COR-L47 (cell line): ENCODE data around the gene PARD3B.

Source experiments
- DNase-seq: peaks from one replicate; lab custom pipeline; 2025; lab: John Stamatoyannopoulos, UW

The PARD3B gene

GRCh38 chr2:205617905-205618304, 1072.6 kb downstream of the PARD3B start:
- no peak for DNase-seq

GRCh38 chr2:205619600-205619999, 1074.3 kb downstream of the PARD3B start:
- DNase-seq: no peak

GRCh38 chr2:205627085-205627484, 1081.8 kb downstream of the PARD3B start:
- DNase-seq: no peak

GRCh38 chr2:205628422-205628821, 1083.1 kb downstream of the PARD3B start:
- no peak for DNase-seq

- DNase-seq: peak; percentile 20
Measured at GRCh38 chr2:205629091-205629776, 1084.0 kb downstream of the PARD3B start.

- DNase-seq: no peak
Measured at GRCh38 chr2:205633994-205634393, 1088.7 kb downstream of the PARD3B start.

GRCh38 chr2:205636549-205637319, 1091.5 kb downstream of the PARD3B start:
- DNase-seq: no peak

- DNase-seq: no peak
Measured at GRCh38 chr2:205637320-205637602, 1092.0 kb downstream of the PARD3B start.

- DNase-seq: no peak
Measured at GRCh38 chr2:205637779-205638503, 1092.7 kb downstream of the PARD3B start.

- no peak for DNase-seq
Measured at GRCh38 chr2:205640716-205641115, 1095.4 kb downstream of the PARD3B start.

- DNase-seq: no peak
Measured at GRCh38 chr2:205642599-205643356, 1097.5 kb downstream of the PARD3B start.

- DNase-seq: no peak
Measured at GRCh38 chr2:205643391-205643885, 1098.2 kb downstream of the PARD3B start.

GRCh38 chr2:205644018-205644417, 1098.7 kb downstream of the PARD3B start:
- DNase-seq: no peak

- DNase-seq: no peak
Measured at GRCh38 chr2:205646680-205647079, 1101.4 kb downstream of the PARD3B start.

- no peak for DNase-seq
Measured at GRCh38 chr2:205650450-205650849, 1105.2 kb downstream of the PARD3B start.

- no peak for DNase-seq
Measured at GRCh38 chr2:205650931-205651330, 1105.7 kb downstream of the PARD3B start.

- no peak for DNase-seq
Measured at GRCh38 chr2:205651719-205652118, 1106.4 kb downstream of the PARD3B start.

- no peak for DNase-seq
Measured at GRCh38 chr2:205654878-205655605, 1109.8 kb downstream of the PARD3B start.

GRCh38 chr2:205655779-205656456, 1110.6 kb downstream of the PARD3B start:
- DNase-seq: no peak

- DNase-seq: no peak
Measured at GRCh38 chr2:205656461-205656860, 1111.2 kb downstream of the PARD3B start.

- DNase-seq: no peak
Measured at GRCh38 chr2:205656941-205657340, 1111.7 kb downstream of the PARD3B start.
